ENCODE data around the gene RUBCNL.
A peak's percentile ranks its signal among the peaks of the same experiment; 100 is the strongest.

RUBCNL gene

DNA sequence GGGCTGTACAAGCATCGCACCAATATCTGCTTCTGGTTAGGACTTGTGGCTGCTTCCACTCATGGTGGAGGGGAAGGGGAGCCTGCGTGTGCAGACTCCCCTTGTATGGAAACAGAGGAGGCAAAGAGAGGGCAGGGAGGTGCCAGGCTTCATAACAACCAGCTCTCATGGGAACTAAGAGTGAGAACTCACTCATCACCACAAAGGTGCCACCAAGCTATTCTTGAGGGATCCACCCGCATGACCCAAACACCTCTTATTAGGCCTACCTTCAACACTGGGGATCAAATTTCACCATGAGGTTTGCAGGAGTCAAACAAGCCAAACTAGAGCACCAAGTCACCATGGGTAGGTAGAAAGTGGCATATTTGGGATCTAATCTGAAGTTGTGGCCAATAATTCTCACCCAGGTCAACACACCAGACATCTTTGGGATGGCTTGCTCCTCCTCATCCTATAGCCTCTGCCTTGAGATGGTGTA lies 46.4 kb downstream of the RUBCNL start:
- DNase-seq = no peak

DNA sequence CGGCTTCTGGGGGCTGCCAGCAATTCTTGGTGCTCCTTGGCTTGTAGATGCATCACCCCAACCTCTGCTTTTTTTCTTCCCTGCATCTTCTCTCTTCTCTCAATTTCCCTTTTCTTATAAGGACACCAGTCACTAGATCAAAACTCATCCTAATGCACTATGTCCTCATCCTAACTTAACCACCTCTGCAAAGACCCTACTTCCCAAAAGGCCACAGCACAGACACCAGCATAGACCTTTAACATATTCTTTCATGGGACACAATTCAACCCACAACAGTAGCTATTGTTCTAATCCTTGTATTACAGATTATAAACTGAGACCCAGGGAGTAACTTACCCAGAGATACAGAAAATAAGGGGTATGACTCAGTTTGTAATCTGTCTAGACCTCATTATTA lies 47.0 kb downstream of the RUBCNL start:
- no peak for DNase-seq

DNA sequence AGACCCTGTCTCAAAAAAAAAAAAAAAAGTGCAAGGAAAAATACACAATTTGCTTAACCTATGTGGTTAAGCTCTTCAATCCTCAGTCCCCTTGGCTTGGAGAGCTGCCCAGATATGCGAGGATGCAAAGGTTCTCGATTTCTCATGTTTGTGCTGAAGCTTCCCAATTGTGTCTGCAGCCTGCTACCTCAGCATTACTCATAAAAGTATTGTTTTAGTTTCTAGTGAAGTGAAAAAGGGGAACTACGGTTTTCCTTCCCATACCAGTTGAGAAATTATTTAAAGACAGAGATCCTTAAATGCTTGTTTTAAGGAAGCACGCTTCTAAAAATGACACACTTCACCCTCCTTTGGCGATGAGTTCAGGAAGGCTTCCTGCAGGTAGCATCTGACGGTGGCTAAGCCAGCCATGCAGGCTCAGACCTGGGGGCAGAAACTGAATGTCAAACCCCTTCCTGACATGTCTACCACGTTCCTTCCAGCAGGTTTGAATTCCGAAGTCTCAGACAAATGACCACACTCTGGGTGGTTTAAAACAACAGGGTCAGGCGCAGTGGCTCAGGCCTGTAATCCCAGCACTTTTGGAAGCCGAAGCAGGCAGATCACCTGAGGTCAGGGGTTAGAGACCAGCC lies 47.9 kb downstream of the RUBCNL start:
- DNase-seq = peak in 1 of 56 donors; percentile 1

DNA sequence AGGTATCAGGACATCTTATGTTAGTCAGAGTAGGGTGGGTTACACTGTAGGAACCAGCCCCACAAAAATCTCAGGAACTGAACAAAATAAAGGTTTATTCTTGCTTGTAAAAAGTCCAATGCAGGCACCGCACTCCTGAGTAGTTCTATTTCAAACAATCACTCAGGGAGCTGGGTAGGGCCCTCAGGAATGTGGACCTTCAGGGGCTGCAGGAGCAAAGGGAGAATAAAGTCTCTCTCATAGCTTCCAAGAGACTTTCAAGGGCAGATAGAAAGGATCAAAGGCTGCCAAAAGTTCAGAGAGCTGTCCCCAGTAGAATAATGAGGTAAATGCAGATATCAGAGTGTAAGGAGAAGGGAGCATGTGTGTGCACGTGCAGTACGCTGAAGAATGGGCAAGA lies 49.4 kb downstream of the RUBCNL start:
- no peak for DNase-seq

DNA sequence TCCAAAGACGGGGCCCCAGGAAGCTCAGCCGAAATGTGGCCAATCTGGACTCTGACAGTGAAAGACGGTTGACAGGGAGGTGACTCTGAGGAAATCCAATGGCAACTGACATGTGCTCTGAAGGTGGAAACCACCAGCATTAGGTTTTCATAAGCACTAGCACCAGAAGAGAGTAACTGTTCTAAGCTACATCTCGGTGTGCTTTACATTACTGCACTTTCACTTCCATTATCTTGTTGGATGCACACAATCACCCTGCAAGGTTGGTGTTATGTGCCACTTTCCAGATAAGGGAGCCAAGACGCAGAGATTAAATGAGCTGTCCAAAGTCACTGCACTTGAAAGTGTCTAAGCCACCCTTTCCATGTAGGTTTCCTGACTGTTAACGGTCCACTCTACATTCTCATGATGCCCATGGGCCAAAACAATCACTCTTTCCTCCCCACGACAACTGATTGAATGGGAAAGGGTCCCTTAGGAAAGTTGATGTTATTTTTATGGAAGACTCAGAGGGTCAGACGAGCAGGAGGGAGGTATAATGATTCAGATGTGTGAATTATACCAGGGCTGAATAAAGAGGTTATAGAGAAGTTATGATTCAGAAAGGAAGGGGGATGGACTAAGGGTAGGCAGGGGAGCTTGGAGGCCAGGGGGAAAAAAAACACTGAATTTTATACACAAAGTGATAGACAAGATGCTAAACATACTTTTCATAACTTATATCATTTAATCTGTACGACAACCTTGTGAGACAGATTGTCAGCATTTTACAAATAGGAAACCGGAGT lies 52.8 kb downstream of the RUBCNL start:
- DNase-seq = no peak

DNA sequence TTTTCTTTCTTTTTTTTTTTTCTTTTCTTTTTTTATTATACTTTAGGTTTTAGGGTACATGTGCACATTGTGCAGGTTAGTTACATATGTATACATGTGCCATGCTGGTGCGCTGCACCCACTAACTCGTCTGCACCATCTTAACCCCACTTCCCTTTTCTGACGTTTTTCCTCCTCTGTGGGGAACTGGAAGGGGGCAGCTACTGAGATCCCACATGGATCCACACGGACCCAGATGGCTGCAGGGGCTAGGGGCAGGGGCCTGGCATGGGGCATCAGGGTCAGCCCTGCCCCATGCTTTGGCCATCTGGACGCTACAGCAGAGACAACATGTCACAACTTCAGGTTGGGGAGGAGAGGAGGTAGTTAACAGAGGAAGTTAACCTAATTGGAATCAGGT lies 54.3 kb downstream of the RUBCNL start:
- DNase-seq = no peak

DNA sequence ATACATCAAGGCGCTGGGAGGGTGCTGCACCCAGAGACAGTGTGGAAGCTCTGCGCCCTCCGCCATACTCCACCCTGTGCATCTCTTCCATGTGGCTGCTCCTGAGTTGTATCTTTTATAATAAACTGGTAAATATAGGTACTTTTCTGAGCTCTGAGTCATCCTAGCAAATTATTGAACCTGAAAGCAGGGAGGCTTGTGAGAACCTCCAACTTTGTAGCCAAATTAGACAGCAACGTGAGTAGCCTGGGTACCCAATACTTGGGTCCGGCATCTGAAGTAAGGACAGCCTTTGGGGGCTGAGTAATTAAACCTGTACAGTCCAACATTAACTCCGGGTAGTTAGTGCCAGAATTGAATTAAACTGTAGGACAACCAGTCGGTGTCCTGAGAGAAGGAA lies 57.4 kb downstream of the RUBCNL start:
- DNase-seq = no peak

DNA sequence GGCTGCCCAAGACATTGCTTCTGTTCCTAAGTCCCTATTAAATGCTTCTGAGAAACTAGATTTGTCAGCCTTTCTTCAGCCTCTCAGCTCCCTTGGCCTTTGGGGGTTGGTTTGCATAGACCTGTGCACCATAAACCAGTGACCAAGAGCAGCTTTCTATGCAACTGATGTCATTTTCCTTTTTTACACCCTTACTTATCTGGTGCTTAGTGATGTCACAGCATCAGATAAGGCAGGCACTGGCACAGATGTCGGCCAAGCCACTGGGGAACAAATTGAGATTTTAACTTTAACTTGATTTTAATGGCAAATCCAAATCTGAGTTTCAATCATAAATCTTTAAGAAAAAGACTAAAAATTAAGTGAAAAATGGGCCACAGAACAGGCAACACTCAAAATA lies 59.8 kb downstream of the RUBCNL start:
- no peak for DNase-seq

DNA sequence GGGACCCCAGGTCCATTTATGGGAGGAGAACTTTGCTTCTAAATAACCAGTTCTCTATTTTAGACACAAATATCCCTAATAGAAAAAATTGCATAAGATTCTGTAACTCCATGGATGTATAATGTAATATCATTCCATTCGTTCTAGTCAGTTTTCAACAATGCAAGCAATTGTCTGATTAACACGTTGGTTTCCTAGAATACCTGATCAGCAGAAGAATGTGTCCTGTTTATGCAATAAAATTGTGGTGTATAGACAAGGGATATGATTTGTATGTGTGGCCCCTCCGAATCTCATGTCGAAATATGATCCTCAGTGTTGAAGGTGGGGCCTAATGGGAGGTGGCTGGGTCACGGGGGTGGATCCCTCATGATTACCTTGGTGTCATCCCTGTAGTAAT lies 62.1 kb downstream of the RUBCNL start:
- DNase-seq = no peak

DNA sequence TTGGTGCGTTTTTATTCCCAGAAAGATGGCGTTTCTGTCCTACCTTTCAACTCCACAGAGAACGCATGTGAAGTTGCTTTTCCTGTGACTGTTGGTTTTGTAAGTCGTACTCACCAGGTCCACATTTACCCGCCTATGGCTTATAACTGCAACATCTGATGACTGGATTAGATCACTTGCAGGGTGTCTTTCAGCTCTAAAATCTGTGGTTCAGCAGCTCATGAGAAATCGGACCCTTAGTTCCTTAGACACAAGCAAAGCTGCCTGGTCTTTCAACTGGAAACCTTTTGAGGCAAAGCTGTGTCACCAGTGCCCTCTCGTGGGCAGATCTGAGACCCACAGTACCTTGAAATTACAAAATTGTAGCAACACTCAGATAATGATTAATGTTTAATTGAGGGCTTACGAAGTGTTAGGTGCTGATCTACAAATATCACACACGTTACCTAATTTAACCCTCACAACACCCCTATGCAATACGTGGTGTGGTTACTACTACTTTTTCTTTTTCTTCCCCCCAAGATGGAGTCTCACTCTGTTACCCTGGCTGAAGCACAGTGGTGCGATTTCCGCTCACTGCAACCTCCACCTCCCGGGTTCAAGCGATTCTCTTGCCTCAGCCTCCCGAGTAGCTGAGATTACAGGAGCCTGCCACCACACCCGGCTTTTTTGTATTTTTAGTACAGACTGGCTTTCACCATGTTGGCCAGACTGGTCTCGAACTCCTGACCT lies 65.4 kb downstream of the RUBCNL start:
- DNase-seq = peak in 32 of 56 donors; percentile 2 to 63 (median 25)

DNA sequence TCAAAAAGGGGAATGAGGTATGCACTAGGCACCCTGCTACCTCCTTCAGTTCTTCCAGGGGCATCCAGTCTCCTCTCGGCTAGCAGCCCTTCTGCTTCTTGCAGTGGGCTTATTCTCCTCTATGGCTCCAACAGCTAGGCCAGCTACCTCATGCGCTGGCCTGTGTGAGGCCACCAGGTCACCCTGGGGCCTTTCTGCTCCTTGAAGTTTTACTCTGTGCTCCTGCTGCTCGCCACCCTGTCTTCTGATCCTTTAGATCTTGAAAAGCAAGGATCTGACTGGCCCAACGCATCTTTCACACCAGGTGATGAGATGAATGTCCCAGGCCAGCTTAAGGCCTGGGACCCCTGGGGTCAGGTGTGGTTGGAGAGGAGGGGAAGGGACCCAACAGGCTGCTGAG lies 66.2 kb downstream of the RUBCNL start:
- DNase-seq = no peak

DNA sequence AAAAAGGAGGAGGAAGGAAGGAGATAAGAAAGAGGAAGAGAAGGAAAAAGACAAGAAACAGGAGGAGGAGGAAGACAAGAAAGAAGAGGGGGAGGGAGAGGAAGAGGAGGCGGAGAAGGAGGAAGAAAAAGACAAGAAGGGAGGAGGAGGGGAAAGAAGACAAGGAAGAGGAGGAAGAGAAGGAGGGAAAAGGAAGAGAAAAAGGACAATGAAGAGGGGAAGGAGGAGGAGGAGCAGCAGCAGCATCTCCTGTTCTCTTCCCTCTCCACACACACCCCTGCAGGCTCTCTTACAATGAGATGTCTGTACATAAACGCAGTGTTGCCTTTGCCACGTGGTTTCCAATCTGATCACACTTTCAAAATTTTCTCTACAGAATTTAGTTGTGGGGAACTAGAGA lies 66.6 kb downstream of the RUBCNL start:
- no peak for DNase-seq

DNA sequence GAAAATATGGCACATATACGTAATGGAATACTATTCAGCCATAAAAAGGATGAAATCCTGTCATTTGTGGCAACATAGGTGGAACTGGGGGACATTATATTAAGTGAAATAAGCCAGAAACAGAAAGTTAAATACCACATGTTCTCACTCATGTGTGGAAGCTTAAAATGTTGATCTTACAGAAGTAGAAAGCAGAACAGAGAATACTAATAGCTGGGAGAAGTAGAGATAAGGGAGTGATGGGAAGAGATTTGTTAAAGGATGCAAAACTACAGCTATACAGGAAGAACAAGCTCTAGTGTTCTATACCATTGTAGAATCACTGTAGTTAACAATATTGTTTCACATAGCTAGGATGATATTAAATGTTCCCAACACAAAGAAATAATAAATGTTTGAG lies 68.1 kb downstream of the RUBCNL start:
- no peak for DNase-seq

DNA sequence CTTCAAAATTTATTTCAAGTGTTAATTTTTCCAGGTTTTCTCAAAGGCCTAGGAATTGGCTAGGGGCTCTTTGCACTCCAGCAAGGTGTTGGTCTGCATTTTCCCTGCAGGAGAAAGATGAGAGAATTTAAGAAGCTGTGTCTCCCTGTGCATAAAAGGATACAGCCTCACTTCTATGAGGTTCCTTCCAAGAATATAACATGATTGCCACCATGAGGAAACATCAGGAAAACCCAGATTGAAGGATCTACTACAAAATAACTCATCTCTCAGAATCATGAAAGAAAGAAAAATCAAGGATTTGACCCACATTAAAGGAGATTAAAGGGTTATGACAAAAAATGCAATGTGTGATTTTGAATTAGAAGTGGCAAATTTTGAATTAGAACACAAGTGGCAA lies 69.9 kb downstream of the RUBCNL start:
- no peak for DNase-seq

DNA sequence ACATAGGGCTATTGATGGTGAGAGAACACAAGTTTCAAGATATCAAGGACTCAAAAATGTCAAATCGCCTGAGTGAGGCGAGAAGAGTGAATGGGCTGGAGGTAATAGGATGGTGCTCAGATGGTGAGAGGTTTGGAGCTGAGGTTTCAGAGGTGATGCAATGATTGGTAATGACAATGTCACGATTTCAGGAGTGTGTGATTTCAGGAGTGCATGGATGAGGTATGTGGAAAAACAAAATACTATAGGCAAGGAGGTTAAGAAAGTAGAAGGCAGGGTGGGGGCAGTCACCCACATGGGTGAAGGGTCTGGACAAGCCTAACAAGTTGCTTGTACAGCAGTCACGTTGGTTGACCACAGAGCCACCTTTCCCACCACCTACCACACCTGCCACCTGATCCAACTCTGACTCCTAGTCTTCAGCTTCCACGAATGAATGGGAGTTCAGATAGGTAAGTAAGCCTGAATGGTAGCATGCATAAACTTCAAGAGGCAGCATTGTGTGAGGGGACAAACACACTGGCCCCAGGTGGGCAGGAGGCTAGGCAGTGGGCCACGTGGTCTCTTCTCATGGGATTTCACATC lies 71.5 kb downstream of the RUBCNL start:
- DNase-seq = no peak

DNA sequence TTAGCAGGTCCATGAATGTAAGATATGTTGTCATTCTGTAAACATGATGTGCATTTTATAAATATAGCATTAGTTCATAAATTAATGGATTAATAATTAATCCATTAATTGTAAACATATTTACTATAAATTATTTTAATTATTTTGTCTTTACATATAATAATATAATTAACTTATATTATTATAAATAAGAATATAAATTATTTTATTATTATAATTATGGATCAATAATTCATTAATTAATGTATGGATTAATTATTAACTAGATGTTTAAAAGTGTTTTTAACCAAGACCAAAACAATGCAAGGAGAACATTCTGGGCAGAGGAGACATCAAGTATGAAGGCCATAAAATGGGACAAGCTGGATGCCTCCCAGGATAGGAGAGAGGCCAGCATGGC lies 72.0 kb downstream of the RUBCNL start:
- no peak for DNase-seq

DNA sequence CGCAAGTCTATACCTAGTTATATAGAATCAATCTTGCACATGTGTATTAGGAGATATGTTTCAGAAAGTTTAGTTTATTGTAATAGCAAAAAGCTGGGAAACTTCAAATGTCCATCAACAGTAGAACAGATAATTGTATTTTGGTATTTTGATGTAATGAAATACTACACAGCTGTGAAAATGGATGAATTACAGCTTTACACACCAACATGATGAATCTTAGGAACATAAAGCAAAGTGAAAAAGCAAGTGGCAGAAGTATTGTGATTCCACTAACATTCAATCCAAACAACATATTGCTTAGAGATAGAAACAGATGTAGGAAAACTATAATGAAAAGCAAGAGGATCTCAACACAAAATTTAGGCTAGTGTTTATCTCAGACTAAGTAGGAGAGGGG lies 72.5 kb downstream of the RUBCNL start:
- DNase-seq = no peak

DNA sequence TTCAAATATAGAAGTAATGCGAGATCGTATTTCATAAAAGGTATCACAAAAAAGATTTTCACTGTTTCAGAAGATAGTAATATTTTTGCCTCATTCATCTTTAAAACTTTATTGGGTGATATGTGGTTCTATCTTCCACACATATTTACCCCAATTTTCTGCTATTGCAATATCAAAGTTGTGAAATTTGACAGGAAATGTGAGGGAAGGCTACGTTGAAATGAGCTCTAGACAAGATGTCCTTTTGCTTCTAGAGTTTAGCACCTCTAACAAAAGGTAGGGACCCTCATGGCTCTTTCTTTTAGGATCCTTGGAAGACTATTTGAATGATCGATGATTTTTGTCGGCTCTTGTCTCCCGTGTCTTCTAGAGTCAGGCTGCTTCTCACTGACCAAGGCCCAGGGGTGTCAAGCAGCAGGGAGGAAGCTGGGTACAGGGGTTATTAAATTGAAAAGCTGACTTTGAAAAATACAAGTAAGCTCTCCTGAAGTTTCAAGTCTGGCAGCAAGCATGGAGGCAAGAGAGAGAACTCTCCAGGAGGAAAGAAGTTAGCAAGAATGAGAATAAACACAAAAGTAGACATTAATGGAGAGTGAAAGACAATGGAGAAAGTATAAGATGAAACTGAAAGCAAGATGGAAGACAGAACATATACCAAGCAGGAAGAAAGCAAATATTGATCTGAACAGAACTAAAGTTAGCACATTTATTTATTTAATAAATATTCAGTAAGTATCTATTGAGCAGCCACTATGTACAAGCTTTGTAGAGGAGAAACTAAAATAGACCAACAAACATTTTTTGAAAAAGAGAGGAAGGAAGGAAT lies 73.4 kb downstream of the RUBCNL start:
- no peak for DNase-seq

DNA sequence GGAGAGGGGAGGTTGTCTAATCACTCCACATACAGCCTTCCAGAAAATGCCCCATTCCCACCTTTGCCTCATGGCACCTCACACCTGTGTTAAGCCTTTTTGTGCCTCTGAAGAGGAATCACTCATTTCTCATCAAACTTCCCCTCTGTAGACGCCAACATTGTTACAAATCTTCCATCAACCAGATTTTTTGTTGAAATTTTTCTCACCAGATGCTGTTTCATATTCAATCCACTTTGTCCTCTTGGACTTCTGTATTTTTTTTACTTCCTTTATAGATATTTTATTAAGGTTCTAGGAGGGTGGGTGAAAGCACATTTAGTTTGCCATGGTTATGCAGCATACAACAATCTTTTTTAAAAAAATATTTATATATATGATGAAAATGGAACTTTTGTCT lies 74.0 kb downstream of the RUBCNL start:
- no peak for DNase-seq

DNA sequence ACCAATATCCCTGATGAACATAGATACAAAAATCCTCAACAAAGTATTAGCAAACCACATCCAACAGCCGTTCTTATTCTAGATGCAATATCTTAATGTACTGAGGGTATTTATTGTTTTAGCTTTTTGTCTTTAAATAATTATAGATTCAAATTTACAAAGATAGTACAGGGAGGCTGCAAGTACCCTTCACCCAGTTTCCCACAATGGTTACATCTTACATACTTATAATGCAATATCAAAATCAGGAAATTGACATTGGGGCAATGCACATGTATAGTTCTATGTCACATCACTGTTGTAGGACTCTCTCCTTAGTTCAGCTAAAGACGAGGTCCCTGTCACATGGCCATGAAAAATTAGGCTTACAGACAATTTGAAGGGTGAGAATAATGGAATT lies 75.8 kb downstream of the RUBCNL start:
- no peak for DNase-seq

DNA sequence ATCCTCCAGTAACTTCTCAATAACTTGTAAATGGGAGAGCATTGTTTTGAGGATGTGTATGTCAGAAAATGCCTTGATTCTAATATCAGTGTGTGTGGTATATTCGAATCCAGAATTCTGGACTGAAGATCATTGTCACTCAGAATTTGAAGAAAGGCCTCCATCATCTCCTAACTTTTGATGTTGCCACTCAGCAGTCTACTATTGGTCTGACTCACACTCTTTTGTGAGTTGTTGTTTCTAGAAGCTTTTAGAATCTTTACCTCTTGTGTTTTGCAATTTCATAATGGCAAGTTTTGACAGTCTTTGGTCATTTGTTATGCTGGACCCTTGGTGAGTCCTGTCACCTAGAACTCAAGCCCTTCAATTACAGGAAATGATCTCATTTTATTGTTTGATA lies 77.0 kb downstream of the RUBCNL start:
- DNase-seq = no peak
